IMR-90 (cell line): ENCODE measurements around the gene KRIT1. TPM values are rescaled to one million over a fixed set of nuclear protein-coding genes. Genes with fewer than 3 reads are reported as not detected.

Experiments
- ATAC-seq: fragments of 200-7000 bp; cut with Tn5 transposase; 2 replicates; pipeline ENCODE4 v1.9.1; 2020; ENCODE audit warnings: low read depth, mild to moderate bottlenecking, moderate library complexity
- BruUV-seq: library from RNA; stranded (reverse); fragments of 400-500 nt; replicated peaks from 2 replicates; lab custom pipeline; 2021; lab: Mats Ljungman, UMichigan
- CTCF ChIA-PET: fragments of 300-600 bp; formaldehyde crosslinking; extraction: SDS; loops from one replicate; lab custom pipeline; 2021; ENCODE audit warnings: antibody characterized with exemption; lab: Yijun Ruan, JAX
- POLR2A ChIA-PET: fragments of 300-600 bp; sonication (Branson Sonifier 250); formaldehyde crosslinking; loops from one replicate; lab custom pipeline; 2022; ENCODE audit warnings: antibody characterized with exemption; ENCODE audit not compliant: unreplicated experiment; lab: Charles Lee
- DNase-seq: peaks from one replicate; pipeline ENCODE4 v3.0.0; 2013
- H2AFZ ChIP-seq: replicated peaks from 2 replicates; pipeline ENCODE3; 2013; ENCODE audit warnings: low read length, mild to moderate bottlenecking; ENCODE audit not compliant: poor library complexity
- H2AK5ac ChIP-seq: 2 replicates; pipeline ENCODE4 v1.6.1; 2013; ENCODE audit warnings: low read depth, low read length, inconsistent platforms
- H2AK9ac ChIP-seq: replicated peaks from 2 replicates; pipeline ENCODE3; 2013; ENCODE audit warnings: mild to moderate bottlenecking, low read depth, low read length, moderate library complexity; ENCODE audit not compliant: poor library complexity
- H2BK120ac ChIP-seq: 2 replicates; pipeline ENCODE4 v1.6.1; 2013; ENCODE audit warnings: low read depth, low read length, inconsistent platforms
- H2BK15ac ChIP-seq: 3 replicates; pipeline ENCODE4 v1.6.1; 2013; ENCODE audit warnings: low read depth, low read length, inconsistent platforms
- H2BK20ac ChIP-seq: 2 replicates; pipeline ENCODE4 v1.6.1; 2013; ENCODE audit warnings: low read depth, mild to moderate bottlenecking, inconsistent platforms, low read length, moderate library complexity
- H2BK5ac ChIP-seq: 2 replicates; pipeline ENCODE4 v1.6.1; 2013; ENCODE audit warnings: mild to moderate bottlenecking, low read depth, low read length, inconsistent platforms; ENCODE audit not compliant: poor library complexity, severe bottlenecking
- H3K14ac ChIP-seq: replicated peaks from 2 replicates; pipeline ENCODE4 v1.6.1; 2013; ENCODE audit warnings: low read depth, low read length, inconsistent platforms
- H3K18ac ChIP-seq: 2 replicates; pipeline ENCODE4 v1.6.1; 2013; ENCODE audit warnings: low read depth, low read length, control low read depth
- H3K23ac ChIP-seq: 2 replicates; pipeline ENCODE4 v1.6.1; 2013; ENCODE audit warnings: low read depth, low read length, inconsistent platforms
- H3K27ac ChIP-seq: 2 replicates; pipeline ENCODE4 v1.5.1; 2013; ENCODE audit warnings: mild to moderate bottlenecking, control low read depth, low read length; ENCODE audit not compliant: insufficient read depth
- H3K27me3 ChIP-seq: 2 replicates; pipeline ENCODE4 v1.6.1; 2013; ENCODE audit warnings: low read length; ENCODE audit not compliant: control insufficient read depth, insufficient read depth
- H3K36me3 ChIP-seq: 2 replicates; pipeline ENCODE4 v1.6.1; 2013; ENCODE audit warnings: low read length, mixed read lengths; ENCODE audit not compliant: control insufficient read depth, insufficient read depth
- H3K4ac ChIP-seq: 2 replicates; pipeline ENCODE4 v1.6.1; 2013; ENCODE audit warnings: low read depth, low read length, inconsistent platforms
- H3K4me1 ChIP-seq: 2 replicates; pipeline ENCODE4 v1.6.1; 2013; ENCODE audit warnings: low read length, mixed read lengths; ENCODE audit not compliant: control insufficient read depth, insufficient read depth
- H3K4me2 ChIP-seq: 2 replicates; pipeline ENCODE4 v1.6.1; 2013; ENCODE audit warnings: low read depth, mild to moderate bottlenecking, control low read depth, low read length, moderate library complexity
- H3K4me3 ChIP-seq: 2 replicates; pipeline ENCODE4 v1.5.1; 2013; ENCODE audit warnings: low read depth, mild to moderate bottlenecking, control low read depth, low read length, moderate library complexity; ENCODE audit not compliant: insufficient read depth
- H3K56ac ChIP-seq: 2 replicates; pipeline ENCODE4 v1.6.1; 2013; ENCODE audit warnings: low read length, inconsistent platforms; ENCODE audit not compliant: insufficient read depth; ENCODE audit errors: extremely low read depth
- H3K79me1 ChIP-seq, 2 experiments: 2 replicates each; pipeline ENCODE4 v1.6.1; 2013; ENCODE audit warnings: low read length in 2 of 2, inconsistent platforms in 1 of 2, low read depth in 1 of 2
- H3K9ac ChIP-seq: 2 replicates; pipeline ENCODE4 v1.6.1; 2013; ENCODE audit warnings: low read depth, low read length, control low read depth
- H3K9me1 ChIP-seq: 2 replicates; pipeline ENCODE4 v1.6.1; 2013; ENCODE audit warnings: low read length, inconsistent platforms; ENCODE audit not compliant: insufficient read depth
- H3K9me3 ChIP-seq: 2 replicates; pipeline ENCODE4 v1.6.1; 2013; ENCODE audit warnings: low read length; ENCODE audit not compliant: control insufficient read depth, insufficient read depth
- H4K20me1 ChIP-seq: 2 replicates; pipeline ENCODE4 v1.6.1; 2013; ENCODE audit warnings: low read length, inconsistent platforms; ENCODE audit not compliant: insufficient read depth
- H4K5ac ChIP-seq: 2 replicates; pipeline ENCODE4 v1.6.1; 2013; ENCODE audit warnings: mild to moderate bottlenecking, low read depth, low read length, control low read depth
- H4K8ac ChIP-seq, 2 experiments: 2 replicates each; pipeline ENCODE4 v1.6.1; 2013; ENCODE audit warnings: low read depth in 2 of 2, low read length in 2 of 2, control low read depth in 1 of 2, inconsistent platforms in 1 of 2
- H4K91ac ChIP-seq: 2 replicates; pipeline ENCODE4 v1.6.1; 2013; ENCODE audit warnings: low read depth, low read length, inconsistent platforms; ENCODE audit not compliant: insufficient read depth
- BHLHE40 ChIP-seq: fragments of 150-350 bp; IDR thresholded peaks from 2 replicates; pipeline ENCODE4 v1.6.1; 2016; ENCODE audit warnings: mild to moderate bottlenecking, low read depth, low read length
- CEBPB ChIP-seq: IDR thresholded peaks from 2 replicates; pipeline ENCODE4 v1.6.1; 2012; ENCODE audit warnings: low read depth, low read length, improper control_type of control experiment
- CHD1 ChIP-seq: IDR thresholded peaks from 2 replicates; pipeline ENCODE4 v1.6.1; 2012; ENCODE audit warnings: low read depth, low read length, improper control_type of control experiment
- FOS ChIP-seq: fragments of 150-350 bp; IDR thresholded peaks from 2 replicates; pipeline ENCODE4 v1.6.1; 2016; ENCODE audit warnings: low read depth, low read length
- MAFK ChIP-seq: IDR thresholded peaks from 2 replicates; pipeline ENCODE4 v1.6.1; 2012; ENCODE audit warnings: low read depth, low read length, improper control_type of control experiment
- MAZ ChIP-seq: IDR thresholded peaks from 2 replicates; pipeline ENCODE4 v1.6.1; 2012; ENCODE audit warnings: low read depth, mild to moderate bottlenecking, low read length, improper control_type of control experiment, moderate library complexity, borderline replicate concordance
- MXI1 ChIP-seq: IDR thresholded peaks from 2 replicates; pipeline ENCODE4 v1.6.1; 2012; ENCODE audit warnings: low read depth, mild to moderate bottlenecking, low read length, moderate library complexity, borderline replicate concordance
- NFE2L2 ChIP-seq: fragments of 150-350 bp; IDR thresholded peaks from 2 replicates; pipeline ENCODE4 v1.6.1; 2016; ENCODE audit warnings: low read depth, mild to moderate bottlenecking, low read length
- POLR2A ChIP-seq: IDR thresholded peaks from 2 replicates; pipeline ENCODE4 v1.6.1; 2012; ENCODE audit warnings: mild to moderate bottlenecking, low read depth, low read length
- RAD21 ChIP-seq: IDR thresholded peaks from 2 replicates; pipeline ENCODE4 v1.6.1; 2012; ENCODE audit warnings: low read length, improper control_type of control experiment
- RCOR1 ChIP-seq: IDR thresholded peaks from 2 replicates; pipeline ENCODE4 v1.6.1; 2012; ENCODE audit warnings: mild to moderate bottlenecking, low read length, improper control_type of control experiment; ENCODE audit not compliant: insufficient replicate concordance
- RFX5 ChIP-seq: IDR thresholded peaks from 2 replicates; pipeline ENCODE4 v1.8.0; 2012; ENCODE audit warnings: low read depth, mild to moderate bottlenecking, low read length, moderate library complexity
- SMC3 ChIP-seq: fragments of 150-350 bp; IDR thresholded peaks from 2 replicates; pipeline ENCODE4 v1.6.1; 2016; ENCODE audit warnings: low read depth, mild to moderate bottlenecking, antibody characterized with exemption, low read length, moderate library complexity
- WGBS, 2 experiments: methylation state at CpG; one replicate each; pipeline versions ENCODE4 v1.1.5 to v1.1.7; 2013; ENCODE audit warnings: missing lambda C conversion rate in 2 of 2; ENCODE audit not compliant: insufficient read length in 1 of 2; ENCODE audit errors: extremely low coverage in 2 of 2; 5-methylcytosine and 5-hydroxymethylcytosine counted together
- dilution Hi-C: fragments of 300-500 bp; cut with HindIII; formaldehyde crosslinking; loops from one replicate; pipeline ENCODE4 v1.14.3; 2018; ENCODE audit warnings: low sequenced_read_pairs; ENCODE audit not compliant: unreplicated experiment
- in situ Hi-C: fragments of 300-500 bp; cut with MboI; formaldehyde crosslinking; loops from 3 replicates; pipeline ENCODE4 v1.14.3; 2019; ENCODE audit warnings: low sequenced_read_pairs, inconsistent platforms, mixed read lengths
- intact Hi-C: fragments of 100-400 bp; cut with micrococcal nuclease; formaldehyde crosslinking; loops from 2 replicates; pipeline ENCODE4 v1.10.0; 2022
- polyA plus RNA-seq, 3 experiments: library from polyadenylated mRNA; depleted of rRNA; stranded (reverse); fragments of >200 nt; gene quantifications; 2 replicates each; pipeline ENCODE4 v1.2.3, GENCODE V29; 2012; ENCODE audit warnings: low replicate concordance in 1 of 3
- total RNA-seq: library from RNA; depleted of rRNA; stranded (reverse); fragments of >200 nt; gene quantifications from 2 replicates; pipeline ENCODE4 v1.2.3, GENCODE V29; 2012
- TF ChIP-seq, protein P1 (sequence below): conservative IDR thresholded peaks from 2 replicates; pipeline ENCODE4 v1.5.1; 2012; ENCODE audit warnings: mild to moderate bottlenecking, low read depth, low read length, improper control_type of control experiment
- TF ChIP-seq, protein P2 (sequence below): fragments of 150-350 bp; IDR thresholded peaks from 2 replicates; pipeline ENCODE4 v1.6.1; 2016; ENCODE audit warnings: low read depth, mild to moderate bottlenecking, low read length, moderate library complexity, borderline replicate concordance
- TF ChIP-seq, protein P3 (sequence below): fragments of 150-350 bp; IDR thresholded peaks from 2 replicates; pipeline ENCODE4 v1.6.1; 2017; ENCODE audit warnings: mild to moderate bottlenecking, antibody characterized with exemption, low read length, low read depth

Gene KRIT1
- total and polyA plus RNA-seq, 2 of the 4 experiments (the other 2 are of a cell fraction) = 22.9 to 38.2 TPM

DNA sequence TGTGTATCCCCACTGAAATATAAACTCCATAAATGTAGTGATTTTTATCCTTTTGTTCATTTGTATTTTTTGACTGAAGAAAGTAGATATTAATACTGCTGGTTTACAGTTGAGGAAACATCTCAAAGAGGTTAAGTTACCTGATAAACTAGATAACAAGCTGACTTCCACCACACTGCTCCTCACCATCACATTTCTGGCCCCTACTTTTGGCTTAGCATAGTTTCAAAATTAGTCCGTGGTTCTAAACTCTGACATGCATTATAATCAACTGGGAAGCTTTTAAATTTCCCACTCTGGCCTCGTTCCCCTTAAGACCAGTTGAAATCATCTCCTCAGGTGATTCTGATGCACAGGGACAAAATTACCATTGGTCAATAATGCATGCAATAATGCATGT is 43.6 kb upstream of the KRIT1 start:
- H3K27me3 ChIP-seq = no peaks in the 10 kb centered on the region
- H3K4me2 ChIP-seq = no peak overlapping the region
- no peak overlapping the region for H3K18ac ChIP-seq
- no peak overlapping the region for H3K4ac ChIP-seq
- H2AFZ ChIP-seq = no peak overlapping the region
- no peaks in the 10 kb centered on the region for H3K9me1 ChIP-seq
- H4K20me1 ChIP-seq = peaks cover 4% of the 10 kb centered on the region; the same call in 1 of the 2 replicates
- H3K56ac ChIP-seq = no peak overlapping the region
- CTCF ChIA-PET = no interaction called here
- H3K4me1 ChIP-seq = peaks cover 3% of the 10 kb centered on the region; the same call in 1 of the 2 replicates
- 100% methylated on average over 1 of the region's 2 CpGs; no CpG with 5 or more reads in 1 of the 2 experiments for WGBS, 2 experiments
- H2AK9ac ChIP-seq = no peak overlapping the region
- DNase-seq (no peak), ATAC-seq (no peak)
- no peak overlapping the region for H2BK120ac ChIP-seq
- no peak overlapping the region for H4K5ac ChIP-seq
- peaks cover 12 to 32% of the 10 kb centered on the region in 2 experiments for H3K79me1 ChIP-seq
- no peak overlapping the region for H4K8ac ChIP-seq
- no peak overlapping the region for H3K14ac ChIP-seq
- H3K23ac ChIP-seq = no peak overlapping the region
- H3K27ac ChIP-seq = no peak overlapping the region
- no peaks in the 10 kb centered on the region for H3K36me3 ChIP-seq
- H2BK5ac ChIP-seq = no peak overlapping the region
- no peak overlapping the region for H4K91ac ChIP-seq
- no peak overlapping the region for H2BK15ac ChIP-seq
- no peak overlapping the region for H2BK20ac ChIP-seq
- dilution Hi-C loops (no loop called here), in situ Hi-C loops (no loop called here), intact Hi-C loops (no loop called here)
- POLR2A ChIA-PET = no interaction called here
- TF ChIP-seq, protein P1, sequence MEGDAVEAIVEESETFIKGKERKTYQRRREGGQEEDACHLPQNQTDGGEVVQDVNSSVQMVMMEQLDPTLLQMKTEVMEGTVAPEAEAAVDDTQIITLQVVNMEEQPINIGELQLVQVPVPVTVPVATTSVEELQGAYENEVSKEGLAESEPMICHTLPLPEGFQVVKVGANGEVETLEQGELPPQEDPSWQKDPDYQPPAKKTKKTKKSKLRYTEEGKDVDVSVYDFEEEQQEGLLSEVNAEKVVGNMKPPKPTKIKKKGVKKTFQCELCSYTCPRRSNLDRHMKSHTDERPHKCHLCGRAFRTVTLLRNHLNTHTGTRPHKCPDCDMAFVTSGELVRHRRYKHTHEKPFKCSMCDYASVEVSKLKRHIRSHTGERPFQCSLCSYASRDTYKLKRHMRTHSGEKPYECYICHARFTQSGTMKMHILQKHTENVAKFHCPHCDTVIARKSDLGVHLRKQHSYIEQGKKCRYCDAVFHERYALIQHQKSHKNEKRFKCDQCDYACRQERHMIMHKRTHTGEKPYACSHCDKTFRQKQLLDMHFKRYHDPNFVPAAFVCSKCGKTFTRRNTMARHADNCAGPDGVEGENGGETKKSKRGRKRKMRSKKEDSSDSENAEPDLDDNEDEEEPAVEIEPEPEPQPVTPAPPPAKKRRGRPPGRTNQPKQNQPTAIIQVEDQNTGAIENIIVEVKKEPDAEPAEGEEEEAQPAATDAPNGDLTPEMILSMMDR = no peak
- TF ChIP-seq CHD1 (no peak), MAZ (no peak), FOS (no peak), CEBPB (no peak), MAFK (no peak), RAD21 (no peak), BHLHE40 (no peak), MXI1 (no peak), POLR2A (no peak), NFE2L2 (no peak), RCOR1 (no peak), RFX5 (no peak), SMC3 (no peak)
- TF ChIP-seq, protein P2, sequence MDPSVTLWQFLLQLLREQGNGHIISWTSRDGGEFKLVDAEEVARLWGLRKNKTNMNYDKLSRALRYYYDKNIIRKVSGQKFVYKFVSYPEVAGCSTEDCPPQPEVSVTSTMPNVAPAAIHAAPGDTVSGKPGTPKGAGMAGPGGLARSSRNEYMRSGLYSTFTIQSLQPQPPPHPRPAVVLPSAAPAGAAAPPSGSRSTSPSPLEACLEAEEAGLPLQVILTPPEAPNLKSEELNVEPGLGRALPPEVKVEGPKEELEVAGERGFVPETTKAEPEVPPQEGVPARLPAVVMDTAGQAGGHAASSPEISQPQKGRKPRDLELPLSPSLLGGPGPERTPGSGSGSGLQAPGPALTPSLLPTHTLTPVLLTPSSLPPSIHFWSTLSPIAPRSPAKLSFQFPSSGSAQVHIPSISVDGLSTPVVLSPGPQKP = no peak
- TF ChIP-seq, protein P3, sequence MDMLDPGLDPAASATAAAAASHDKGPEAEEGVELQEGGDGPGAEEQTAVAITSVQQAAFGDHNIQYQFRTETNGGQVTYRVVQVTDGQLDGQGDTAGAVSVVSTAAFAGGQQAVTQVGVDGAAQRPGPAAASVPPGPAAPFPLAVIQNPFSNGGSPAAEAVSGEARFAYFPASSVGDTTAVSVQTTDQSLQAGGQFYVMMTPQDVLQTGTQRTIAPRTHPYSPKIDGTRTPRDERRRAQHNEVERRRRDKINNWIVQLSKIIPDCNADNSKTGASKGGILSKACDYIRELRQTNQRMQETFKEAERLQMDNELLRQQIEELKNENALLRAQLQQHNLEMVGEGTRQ = no peak
- no peak overlapping the region for H3K9ac ChIP-seq
- no peak overlapping the region for H2AK5ac ChIP-seq
- H3K9me3 ChIP-seq = no peaks in the 10 kb centered on the region
- H3K4me3 ChIP-seq = no peak overlapping the region
- no TSS peak for BruUV-seq
